ENCODE results near the gene MDGA2.

GRCh38 chr14:47507861-47508260 lies 167.5 kb downstream of the MDGA2 start:
- TF ChIP-seq POLR2A (IDR thresholded peaks at IDR 0.05; ENCODE audit: insufficient read depth in 1 of 2, low read depth in 2 of 2, low read length in 2 of 2) (no peak), ZNF10 (CRISPR knock-in tag; IDR thresholded peaks at IDR 0.05; ENCODE audit: borderline replicate concordance, low read depth) (no peak), SP1 (IDR thresholded peaks at IDR 0.05) (no peak), SP1 (CRISPR knock-in tag; IDR thresholded peaks at IDR 0.05) (no peak), ATF4 (CRISPR knock-in tag; IDR thresholded peaks at IDR 0.05) (no peak), PPARG (CRISPR knock-in tag; conservative IDR thresholded peaks at IDR 0.05) (no peak)

Measured in HepG2 (cell line).